Stimulated activated CD8-positive, alpha-beta memory T cell treated with anti-CD3 and anti-CD28 coated beads, Interleukin-15, amount 100 ng/mL, for 24 hours (primary cell): ENCODE data around the gene ZC3H14.
"Not testable (repeated sequence)": the region's sequence is repeated elsewhere in the genome, so short reads cannot be mapped to it uniquely, and the experiment has no call there.

Source experiments
- DNase-seq: peaks from one replicate; pipeline ENCODE4 v3.0.0-alpha.2; 2020; ENCODE audit warnings: low read depth

Gene ZC3H14, protein sequence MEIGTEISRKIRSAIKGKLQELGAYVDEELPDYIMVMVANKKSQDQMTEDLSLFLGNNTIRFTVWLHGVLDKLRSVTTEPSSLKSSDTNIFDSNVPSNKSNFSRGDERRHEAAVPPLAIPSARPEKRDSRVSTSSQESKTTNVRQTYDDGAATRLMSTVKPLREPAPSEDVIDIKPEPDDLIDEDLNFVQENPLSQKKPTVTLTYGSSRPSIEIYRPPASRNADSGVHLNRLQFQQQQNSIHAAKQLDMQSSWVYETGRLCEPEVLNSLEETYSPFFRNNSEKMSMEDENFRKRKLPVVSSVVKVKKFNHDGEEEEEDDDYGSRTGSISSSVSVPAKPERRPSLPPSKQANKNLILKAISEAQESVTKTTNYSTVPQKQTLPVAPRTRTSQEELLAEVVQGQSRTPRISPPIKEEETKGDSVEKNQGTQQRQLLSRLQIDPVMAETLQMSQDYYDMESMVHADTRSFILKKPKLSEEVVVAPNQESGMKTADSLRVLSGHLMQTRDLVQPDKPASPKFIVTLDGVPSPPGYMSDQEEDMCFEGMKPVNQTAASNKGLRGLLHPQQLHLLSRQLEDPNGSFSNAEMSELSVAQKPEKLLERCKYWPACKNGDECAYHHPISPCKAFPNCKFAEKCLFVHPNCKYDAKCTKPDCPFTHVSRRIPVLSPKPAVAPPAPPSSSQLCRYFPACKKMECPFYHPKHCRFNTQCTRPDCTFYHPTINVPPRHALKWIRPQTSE

DNA sequence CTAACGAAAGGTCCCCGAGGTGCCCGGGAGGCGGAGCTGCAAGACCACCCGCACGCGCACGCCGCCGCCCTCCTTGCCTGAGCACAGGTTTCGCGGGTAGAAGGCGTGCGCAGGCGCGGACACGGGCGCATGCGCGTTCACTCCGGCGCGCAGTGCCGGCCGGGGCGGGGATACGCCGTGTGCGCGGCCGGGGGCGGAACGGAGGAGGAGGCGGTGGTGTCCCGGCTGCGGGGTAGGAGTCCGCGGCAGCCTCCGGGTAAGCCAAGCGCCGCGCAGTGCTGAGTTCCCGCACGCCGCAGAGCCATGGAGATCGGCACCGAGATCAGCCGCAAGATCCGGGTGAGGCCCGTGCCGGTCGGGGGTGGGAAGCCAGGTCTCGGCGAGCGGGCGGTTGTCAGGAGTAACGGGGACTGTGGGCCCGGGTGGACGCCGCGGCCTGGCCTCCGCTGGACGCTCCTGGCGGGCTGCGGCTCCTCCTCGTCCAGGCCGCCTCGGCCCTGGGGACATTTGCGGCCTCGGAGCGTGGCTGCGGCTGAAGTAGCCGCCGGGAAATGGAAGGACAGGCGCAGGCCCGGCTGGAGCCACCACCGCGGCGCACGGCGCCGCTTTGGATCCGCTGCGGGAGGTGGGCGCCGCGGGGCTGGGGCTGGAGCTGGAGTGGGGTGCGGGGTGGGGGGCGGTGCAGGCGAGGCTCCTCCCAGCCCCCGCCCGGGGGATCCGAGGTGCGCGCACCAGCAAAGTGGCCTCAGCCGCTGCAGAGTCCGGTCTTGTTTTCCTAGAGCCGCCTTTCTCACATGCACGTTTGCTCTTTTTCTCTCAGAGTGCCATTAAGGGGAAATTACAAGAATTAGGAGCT lies at the start of gene ZC3H14:
Gene ZC3H14, plus strand, starts transcription at position 207 of the 856 bp plus-strand sequence. Its CDS starts 97 bp downstream, at position 304.
- peak; percentile 80 for DNase-seq

DNA sequence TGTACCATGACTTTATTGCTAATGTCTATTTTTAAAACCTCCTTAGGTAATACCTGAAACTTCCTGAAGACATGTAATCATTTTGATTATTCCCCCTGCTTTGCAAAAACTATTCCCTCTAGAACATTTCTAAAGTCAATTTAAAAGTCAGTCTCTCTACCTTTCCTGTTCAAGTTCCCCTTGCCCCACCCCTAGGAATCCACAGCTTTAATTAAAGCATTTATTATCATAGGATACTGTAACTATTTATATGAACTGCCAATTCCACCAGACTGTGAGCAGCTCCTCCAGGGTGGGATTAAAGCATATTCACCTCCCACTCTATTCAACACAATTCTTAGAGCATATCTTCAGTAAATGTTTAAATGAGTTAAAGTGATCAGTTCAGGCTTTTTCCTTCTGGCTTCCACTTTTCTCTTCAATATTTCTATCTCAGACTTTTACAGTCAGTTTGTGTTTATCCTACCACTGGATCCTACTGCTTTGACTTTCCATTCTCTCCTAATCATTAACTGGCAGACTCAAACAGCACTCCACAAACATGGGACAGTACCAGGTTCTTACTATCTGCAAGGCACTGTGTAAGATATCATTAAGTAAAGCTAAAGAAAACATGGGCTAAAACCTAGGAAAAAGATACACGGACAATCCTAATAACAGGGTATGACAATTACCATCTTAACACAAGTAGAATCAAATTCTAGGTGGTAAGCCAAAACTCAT lies 47.2 kb upstream of the ZC3H14 start:
- DNase-seq: no peak

DNA sequence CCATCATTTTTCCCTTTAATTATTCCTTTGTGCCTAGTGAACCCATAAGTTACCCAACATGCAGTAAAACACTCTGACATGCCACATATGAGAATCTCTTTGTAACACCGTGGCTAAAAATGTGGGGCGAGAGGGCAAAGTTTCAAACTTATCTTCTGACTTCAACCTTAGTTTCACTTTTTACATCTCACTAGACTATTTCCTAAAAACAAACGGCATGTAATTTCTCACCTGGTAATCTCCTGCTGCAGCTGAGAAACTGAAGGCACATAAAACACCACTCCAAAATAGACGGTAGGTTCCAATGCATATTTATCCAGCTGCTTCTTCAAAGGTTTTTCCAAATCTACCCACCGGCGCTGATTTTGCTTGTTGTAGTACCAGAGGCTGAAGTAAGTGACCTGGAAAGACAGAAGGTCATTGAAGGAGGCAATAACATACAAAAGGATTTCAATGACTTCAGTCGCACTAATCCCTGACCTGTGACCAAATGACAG lies 45.9 kb upstream of the ZC3H14 start:
- DNase-seq: no peak

DNA sequence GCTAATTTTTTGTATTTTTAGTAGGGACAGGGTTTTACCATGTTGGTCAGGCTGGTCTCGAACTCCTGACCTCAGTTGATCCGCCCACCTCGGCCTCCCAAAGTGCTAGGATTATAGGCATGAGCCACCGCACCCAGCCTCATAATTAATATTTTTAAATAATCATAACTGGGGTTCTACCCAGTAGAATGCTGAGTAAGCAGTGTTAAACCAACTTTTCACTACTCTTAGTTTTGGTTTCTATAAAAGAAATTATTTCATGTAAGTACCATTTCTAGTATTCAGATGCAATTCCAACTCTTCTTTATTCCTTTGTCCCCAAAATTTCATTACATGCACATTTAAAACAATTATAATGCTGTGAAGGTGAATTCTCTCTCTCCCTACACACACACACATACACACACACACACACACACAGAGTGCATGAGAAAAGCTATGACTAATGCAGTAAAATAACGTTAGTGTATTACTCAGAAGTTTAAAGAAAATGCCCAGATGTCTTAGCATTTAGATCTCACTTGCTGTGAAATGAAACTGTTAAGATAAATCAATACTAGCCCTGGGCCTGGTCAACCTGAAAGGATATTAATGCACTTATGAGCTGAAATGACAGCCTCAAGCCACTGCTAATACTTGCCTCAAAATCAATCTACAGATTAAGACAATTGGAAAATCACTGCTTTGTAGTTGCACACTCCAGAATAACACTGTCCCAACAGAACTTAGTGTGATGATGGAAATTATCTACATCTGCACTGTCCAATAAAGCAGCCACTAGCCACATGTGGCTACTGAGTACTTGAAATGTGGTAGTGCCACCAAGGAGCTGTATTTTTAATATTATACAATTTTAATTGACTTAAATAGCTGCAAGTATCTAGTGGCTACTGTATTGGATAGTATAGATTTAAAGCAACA lies 44.0 kb upstream of the ZC3H14 start:
- DNase-seq: no peak

DNA sequence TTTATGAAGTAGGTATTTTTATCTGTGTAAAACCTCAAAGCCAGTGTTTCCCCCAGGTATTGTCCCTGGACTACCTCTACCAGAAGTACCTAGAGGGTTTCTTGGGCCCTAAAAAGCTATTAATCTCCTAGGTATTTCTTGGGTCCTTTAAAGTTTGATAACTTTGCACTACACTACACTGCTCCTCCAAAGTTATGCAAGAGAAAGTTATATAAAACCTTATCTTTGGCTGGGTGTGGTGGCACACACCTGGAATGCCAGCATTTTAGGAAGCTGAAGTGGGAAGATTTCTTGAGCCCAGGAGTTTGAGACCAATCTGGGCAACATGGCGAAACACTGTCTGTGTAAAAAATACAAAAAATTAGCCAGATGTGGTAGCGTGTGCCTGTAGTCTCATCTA lies 42.9 kb upstream of the ZC3H14 start:
- no peak for DNase-seq

DNA sequence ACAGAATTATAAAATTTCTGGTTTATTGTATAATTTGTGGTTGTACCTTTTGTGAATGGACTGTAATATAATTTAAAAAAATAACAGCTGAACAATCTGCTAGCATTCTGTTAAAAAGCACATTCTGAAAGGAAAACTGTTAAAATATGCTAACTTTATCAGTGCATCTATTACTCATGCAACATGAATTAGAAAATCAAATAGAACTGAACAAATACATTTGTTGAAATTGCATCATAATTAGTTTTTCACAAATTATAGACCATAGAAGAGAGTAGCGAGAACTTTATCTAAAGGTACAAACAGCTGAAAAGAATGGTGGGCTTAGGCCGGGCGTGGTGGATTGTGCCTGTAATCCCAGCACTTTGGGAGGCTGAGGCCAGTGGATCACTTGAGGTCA lies 41.0 kb upstream of the ZC3H14 start:
- DNase-seq: no peak

DNA sequence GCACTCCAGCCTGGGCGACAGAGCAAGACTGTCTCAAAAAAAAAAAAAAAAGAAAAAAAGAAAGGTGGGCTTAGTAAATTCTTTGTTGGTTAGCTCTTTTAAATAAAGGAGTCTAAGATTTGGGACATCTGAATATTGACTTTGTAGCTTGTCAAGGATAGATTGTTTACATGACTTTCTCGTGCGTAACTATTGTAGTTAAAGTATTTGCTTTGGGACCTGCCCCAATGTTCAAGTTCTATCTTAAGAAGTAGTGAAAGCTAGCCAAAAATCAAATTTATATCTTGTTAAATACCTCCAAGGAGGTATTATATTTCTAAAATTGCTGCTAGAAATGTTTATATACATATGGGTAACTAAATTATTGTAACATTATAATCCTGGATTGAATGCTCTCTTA lies 40.4 kb upstream of the ZC3H14 start:
- no peak for DNase-seq

DNA sequence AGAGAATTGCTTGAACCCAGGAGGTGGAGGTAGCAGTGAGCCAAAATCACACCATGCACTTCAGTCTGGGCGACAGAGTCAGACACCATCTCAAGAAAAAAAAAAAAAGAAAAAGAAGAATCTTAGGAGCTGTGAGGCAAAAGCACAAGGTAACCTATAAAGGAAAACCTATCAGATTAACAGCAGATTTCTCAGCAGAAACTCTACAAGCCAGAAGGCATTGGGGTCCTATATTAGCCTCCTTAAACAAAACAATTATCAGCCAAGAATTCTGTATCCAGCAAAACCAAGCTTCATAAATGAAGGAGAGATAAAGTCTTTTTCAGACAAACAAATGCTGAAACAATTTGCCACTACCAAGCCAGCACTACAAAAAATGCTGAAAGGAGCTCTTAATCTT lies 32.9 kb upstream of the ZC3H14 start:
- DNase-seq: not testable (repeated sequence)

DNA sequence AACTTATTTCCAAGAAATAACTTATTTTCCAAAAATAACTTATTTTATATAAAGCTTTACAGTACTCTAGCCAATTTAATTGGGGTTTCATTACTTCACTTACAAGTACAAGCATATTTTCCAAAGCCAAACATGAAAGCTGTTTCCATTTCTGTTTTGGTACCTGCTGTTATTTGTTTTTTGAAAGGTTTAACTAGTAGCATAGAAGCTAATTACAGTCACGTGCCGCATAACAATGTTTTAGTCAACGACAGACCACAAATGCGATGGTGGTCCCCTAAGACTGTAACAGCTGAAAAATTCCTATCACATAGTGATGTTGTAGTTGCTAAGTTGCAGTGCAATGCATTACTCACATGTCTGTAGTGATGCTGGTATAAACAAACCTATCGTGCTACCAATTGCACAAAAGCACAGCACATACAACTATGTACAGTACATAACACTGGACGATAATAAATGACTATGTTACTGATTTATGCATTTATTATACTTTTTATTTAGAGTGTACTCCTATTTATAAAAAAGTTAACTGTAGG lies 29.7 kb upstream of the ZC3H14 start:
- no peak for DNase-seq

DNA sequence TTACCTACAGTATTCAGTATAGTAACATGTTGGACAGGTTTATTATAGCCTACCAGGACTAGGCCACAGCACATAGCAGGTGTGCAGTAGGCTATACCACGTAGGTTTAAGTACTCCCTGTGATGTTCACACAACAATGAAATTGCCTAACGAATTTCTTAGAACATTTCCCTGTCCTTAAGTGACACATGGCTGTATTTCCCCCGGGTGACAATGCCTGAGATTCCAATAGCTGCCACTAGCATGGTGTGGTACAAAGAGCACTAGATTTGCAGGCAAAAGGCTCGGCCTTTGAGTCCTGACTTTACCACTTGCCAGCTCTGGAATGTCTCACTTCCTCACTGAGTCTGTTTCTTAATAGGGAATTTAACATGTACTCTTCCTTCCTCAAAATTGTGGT lies 27.7 kb upstream of the ZC3H14 start:
- DNase-seq: no peak

DNA sequence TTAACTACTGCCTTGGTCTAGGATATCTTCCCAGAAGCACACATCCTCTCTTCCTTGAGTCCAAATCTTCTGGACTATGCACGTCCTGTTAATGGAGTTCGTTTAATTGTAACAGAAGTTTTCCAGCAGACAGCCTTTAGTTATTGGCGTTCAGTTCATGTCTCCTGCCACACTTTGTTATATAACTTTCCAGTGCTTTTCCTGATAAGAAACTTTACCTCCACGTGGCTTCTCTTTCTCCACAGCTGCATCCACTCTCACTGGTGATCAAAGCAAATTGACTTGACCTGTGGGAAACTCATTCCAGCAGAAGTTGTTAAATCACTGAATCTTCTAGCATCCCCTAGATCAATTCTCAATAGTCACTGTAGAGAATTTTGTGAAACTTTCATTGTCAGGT lies 27.0 kb upstream of the ZC3H14 start:
- DNase-seq: no peak

DNA sequence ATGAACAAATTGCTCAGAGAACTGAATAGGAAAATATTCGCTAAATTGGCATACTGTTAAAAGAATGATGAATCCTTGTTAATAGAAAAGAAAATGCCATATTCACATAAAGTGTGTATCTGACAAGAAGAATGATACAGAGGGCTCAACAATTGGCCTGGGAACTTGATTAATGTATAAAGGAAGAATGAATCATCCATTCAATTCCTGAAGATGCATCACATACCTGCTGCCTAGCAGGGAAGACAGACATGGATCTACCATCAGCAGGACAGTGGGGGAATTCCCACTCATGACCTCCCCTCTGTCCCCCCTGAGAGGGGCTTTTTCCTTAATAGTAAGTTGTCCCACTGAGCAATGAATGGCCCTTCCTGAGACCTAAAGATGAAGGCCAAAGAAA lies 21.5 kb upstream of the ZC3H14 start:
- DNase-seq: no peak

DNA sequence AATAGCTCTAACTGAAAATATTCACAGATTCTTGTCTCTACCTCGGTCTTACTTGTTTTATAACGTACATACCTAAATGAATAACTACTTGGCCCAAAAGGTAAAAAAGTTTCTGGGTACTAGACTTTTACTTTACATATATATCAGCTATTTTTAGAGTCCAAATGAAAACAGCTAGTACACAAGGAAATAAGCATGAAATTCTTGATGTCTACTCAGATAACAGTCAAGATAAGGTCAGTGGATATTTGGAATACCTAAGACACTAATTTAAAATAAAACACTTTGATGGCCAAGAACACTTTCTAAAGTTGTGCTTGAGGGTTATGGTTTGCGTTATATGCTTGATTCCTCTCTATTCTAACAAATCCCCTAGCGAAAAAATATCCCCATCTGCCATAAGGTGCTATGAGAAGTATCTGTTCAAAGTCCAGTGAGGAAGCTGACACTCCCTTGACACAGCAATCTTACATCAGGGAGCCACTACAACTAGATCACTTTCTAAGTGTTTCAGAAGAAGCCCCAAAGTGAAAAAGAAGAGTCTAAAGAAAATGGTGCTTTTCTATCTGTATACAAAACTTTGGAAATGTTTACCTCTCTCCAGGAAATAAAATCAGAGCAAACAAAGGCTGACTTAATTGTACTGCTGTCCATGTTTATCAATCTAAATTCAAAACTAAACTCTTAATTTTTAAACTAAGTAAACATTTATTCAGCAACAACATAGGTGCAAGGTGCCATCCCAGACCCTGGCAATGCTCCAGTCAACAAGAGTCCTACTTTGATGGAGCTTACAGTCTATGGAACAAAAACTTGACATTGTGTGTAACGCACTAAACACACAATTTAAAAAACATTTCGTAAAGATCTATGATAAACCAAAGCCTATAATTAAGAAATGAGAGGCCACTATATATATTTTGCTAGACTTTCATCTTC lies 19.7 kb upstream of the ZC3H14 start:
- DNase-seq: no peak

DNA sequence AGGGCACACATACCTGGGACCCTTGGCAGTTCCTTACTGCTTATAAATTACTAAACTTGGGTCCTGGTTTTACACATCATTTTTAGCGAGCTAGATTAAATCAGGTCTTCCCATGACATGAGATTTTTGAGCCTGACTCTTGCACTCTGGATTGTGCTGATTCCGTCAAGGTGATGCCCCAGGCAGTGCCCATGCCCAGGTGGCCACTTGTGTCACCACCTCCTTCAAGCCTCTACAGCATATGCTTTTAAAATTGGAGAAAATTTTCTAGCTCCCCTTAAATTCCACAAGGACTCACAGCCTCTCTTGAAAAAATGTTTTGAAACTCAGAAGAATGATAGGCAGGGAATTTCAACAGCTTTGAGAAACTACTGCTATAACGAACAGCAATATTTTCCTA lies 17.6 kb upstream of the ZC3H14 start:
- DNase-seq: no peak

DNA sequence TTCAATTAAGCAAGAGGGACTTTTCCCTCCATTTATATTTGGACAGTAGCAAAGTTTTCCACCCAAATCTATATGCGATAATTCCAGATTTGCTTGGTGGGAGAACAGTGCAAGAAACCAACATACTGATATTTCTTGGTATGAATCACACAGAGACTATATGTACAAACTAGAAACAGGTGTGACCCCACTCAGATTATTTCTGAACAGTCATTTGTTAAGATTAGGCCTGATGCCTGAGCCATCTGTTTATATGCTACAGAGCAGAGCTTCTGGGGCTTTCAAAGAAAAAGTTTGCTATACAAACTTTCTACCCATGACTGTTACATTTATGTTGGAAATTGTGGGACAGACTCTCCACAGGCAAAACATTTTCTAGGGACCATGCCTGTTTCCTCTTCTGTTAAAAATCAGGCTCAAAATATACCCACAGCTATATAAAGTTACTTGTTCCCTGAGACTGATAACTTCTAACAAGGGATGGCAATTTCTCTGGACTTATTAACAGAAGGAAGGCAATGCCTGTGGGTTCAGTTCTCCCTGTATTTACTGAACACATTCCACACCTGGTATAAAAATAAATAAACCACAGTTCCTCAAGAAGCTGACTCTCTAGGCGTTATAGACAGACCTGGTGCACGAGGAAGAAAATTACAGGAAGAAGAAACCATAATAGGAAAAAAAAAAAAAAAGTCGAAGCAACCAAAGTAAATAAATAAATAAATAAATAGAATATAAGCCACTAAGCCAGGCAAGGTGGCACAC lies 16.0 kb upstream of the ZC3H14 start:
- DNase-seq: no peak

DNA sequence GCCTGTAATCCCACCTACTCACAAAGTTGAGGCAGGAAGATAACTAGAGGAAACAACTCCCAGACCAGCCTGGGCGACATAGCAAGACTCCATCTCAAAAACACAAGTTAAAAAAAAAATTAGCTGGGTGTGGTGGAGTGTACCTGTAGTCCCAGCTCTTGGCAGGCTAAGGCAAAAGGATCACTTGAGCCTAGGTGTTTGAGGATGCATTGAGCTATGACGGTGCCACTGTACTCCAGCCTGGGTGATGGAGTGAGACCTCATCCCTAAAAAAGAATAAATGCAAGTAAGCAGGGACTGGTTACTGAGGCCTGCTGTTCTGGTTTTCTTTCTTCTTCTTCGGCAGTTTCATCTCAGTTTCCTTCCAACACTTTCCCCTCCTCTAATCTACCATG lies 15.5 kb upstream of the ZC3H14 start:
- DNase-seq: no peak

DNA sequence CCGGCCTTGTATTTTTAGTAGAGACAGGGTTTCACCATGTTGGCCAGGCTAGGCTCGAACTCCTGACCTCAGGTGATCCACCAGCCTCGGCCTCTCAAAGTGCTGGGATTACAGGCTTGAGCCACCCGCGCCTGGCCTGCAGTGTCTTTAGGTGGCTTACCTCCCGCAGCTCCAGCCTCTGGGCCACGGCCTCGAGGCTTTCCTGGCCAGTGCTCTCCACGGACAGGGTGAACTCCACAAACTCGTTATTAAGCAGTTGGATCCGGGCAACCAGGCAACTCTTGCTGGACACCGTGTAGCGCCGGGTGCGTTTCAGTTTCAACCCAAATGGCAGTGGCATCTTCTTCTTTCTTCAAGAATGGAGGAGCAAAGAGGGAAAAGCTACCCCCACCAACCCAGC lies 12.8 kb upstream of the ZC3H14 start:
- DNase-seq: no peak

DNA sequence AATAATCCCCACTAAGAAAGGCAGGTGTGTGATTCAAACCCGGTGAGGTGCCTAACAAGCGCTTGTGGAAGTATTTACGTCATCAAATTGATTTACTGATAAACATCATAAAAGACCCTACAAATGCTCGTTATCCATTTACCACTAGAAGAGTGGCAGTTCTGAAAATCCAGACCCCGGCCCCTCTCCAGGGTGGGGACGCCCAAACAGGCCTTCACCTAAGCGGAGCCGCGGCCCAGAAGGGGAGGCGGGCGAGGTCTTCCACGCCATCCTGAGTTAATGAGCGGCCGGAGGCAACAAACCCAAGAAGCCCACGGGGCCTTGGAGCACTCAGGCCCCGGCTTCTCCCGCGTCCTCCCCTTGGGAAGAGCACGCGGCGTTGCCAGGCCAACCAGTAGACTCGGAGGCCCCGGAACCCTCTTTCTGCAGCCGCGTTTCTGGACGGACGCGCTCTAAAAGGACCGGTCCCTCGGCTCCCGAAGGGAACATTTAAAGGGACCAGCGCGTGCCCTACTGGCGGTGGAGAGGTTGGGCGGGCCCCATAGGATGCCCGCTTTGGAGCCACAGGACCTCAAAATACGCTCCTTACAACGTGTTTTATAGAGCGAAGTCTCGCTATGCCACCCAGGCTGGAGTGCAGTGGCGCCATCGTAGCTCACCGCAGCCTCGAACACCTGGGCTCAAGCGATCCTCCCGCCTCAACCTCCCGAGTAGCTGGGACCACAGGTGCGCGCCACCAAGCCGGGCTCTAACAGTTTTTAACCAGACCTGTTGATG lies 11.6 kb upstream of the ZC3H14 start:
- peak; percentile 47 for DNase-seq
